K562 (cell line): ENCODE results near the gene PTPRM. TPM values are rescaled to one million over a fixed set of nuclear protein-coding genes. Genes with fewer than 3 reads are reported as not detected.

Experiments used
- ATAC-seq: fragments of 200-7000 bp; cut with Tn5 transposase; 3 replicates; pipeline ENCODE4 v1.9.1; 2020; ENCODE audit warnings: moderate library complexity
- BruUV-seq: library from RNA; stranded (reverse); fragments of 400-500 nt; replicated peaks from 2 replicates; lab custom pipeline; 2021; lab: Mats Ljungman, UMichigan
- CTCF ChIA-PET: fragments of 300-600 bp; formaldehyde crosslinking; extraction: SDS; loops from one replicate; lab custom pipeline; 2021; ENCODE audit warnings: low intra/inter-chr PET ratio; lab: Yijun Ruan, JAX
- POLR2A ChIA-PET: fragments of 300-600, 350-650 bp; sonication (Branson Sonifier 250); formaldehyde crosslinking; extraction: SDS; loops from one replicate; lab custom pipeline; 2021; ENCODE audit warnings: antibody characterized with exemption, inconsistent platforms; lab: Yijun Ruan, JAX
- DNase-seq, 4 experiments: peaks; one replicate each; pipeline versions ENCODE4 v3.0.0 to v3.0.0-alpha.2; 2011 to 2018; ENCODE audit warnings: low spot score in 3 of 4, mixed read lengths in 3 of 4; ENCODE audit errors: extremely low read depth in 1 of 4
- FAIRE-seq: peaks from 2 replicates; lab custom pipeline; 2011; peaks lifted over from hg19 to GRCh38; lab: Jason Lieb, UNC
- H2AFZ ChIP-seq: 2 replicates; pipeline ENCODE4 v1.6.0; 2011; ENCODE audit warnings: low read depth, low read length, control low read depth, inconsistent platforms
- H3K27ac ChIP-seq: fragments of 200-600 bp; 3 replicates; pipeline ENCODE4 v1.8.0; 2011; ENCODE audit warnings: low read depth, mild to moderate bottlenecking, control low read depth, inconsistent platforms, low read length, moderate library complexity, mixed read lengths; ENCODE audit errors: extremely low read depth
- H3K27me3 ChIP-seq, 2 experiments: fragments of 300-600 bp in 1 of 2; 2 replicates in 1 of 2; 3 replicates in 1 of 2; pipeline versions ENCODE4 v1.6.0 to v1.8.0; 2011; ENCODE audit warnings: inconsistent platforms in 2 of 2, low read length in 2 of 2, mild to moderate bottlenecking in 1 of 2, mixed read lengths in 1 of 2, moderate library complexity in 1 of 2; ENCODE audit not compliant: control insufficient read depth in 2 of 2, insufficient read depth in 2 of 2
- H3K36me3 ChIP-seq: fragments of 300-600 bp; 3 replicates; pipeline ENCODE4 v1.8.0; 2011; ENCODE audit warnings: mild to moderate bottlenecking, low read length, inconsistent platforms; ENCODE audit not compliant: control insufficient read depth, insufficient read depth
- H3K4me1 ChIP-seq, 2 experiments: fragments of 200-600 bp in 1 of 2; replicated peaks in 1 of 2; 2 replicates in 1 of 2; 3 replicates in 1 of 2; pipeline versions ENCODE4 v1.5.1 to v1.8.0; 2011; ENCODE audit warnings: inconsistent platforms in 2 of 2, low read length in 2 of 2, mild to moderate bottlenecking in 1 of 2, mixed read lengths in 1 of 2, moderate library complexity in 1 of 2; ENCODE audit not compliant: control insufficient read depth in 2 of 2, insufficient read depth in 2 of 2
- H3K4me2 ChIP-seq: 2 replicates; pipeline ENCODE4 v1.6.1; 2011; ENCODE audit warnings: low read length, control low read depth, inconsistent platforms, mixed read lengths; ENCODE audit not compliant: insufficient read depth
- H3K4me3 ChIP-seq: fragments of 200-600 bp; sonication (generic), shearing (Covaris generic); 2 replicates; pipeline ENCODE4 v1.5.1; 2016; ENCODE audit warnings: control low read depth, inconsistent platforms
- H3K79me2 ChIP-seq: fragments of 200-600 bp; 3 replicates; pipeline ENCODE4 v1.8.0; 2011; ENCODE audit warnings: low read length, inconsistent platforms; ENCODE audit not compliant: control insufficient read depth, insufficient read depth
- H3K9ac ChIP-seq, 2 experiments: 2 replicates each; pipeline versions ENCODE4 v1.6.0 to v1.6.1; 2011; ENCODE audit warnings: low read depth in 2 of 2, low read length in 2 of 2, control low read depth in 1 of 2, inconsistent platforms in 1 of 2, mild to moderate bottlenecking in 1 of 2, mixed read lengths in 1 of 2; ENCODE audit not compliant: insufficient read depth in 1 of 2
- H3K9me1 ChIP-seq: one replicate; pipeline ENCODE4 v1.6.0; 2011; ENCODE audit warnings: inconsistent platforms, mild to moderate bottlenecking, low read length, moderate library complexity; ENCODE audit not compliant: control insufficient read depth, insufficient read depth
- H3K9me3 ChIP-seq: replicated peaks from 2 replicates; pipeline ENCODE4 v1.5.1; 2011; ENCODE audit warnings: low read depth, low read length, inconsistent platforms; ENCODE audit not compliant: control insufficient read depth, insufficient read depth
- H4K20me1 ChIP-seq: replicated peaks from 2 replicates; pipeline ENCODE4 v1.6.1; 2011; ENCODE audit warnings: low read length, inconsistent platforms, mixed read lengths; ENCODE audit not compliant: control insufficient read depth, insufficient read depth
- CAMTA2 ChIP-seq: fragments of 250-450 bp; sonication (Bioruptor Pico); conservative IDR thresholded peaks from 2 replicates; pipeline ENCODE4 v1.5.1; 2022
- IFI16 ChIP-seq: fragments of 250-450 bp; sonication (Bioruptor Pico); IDR thresholded peaks from 2 replicates; pipeline ENCODE4 v2.1.2; 2022; ENCODE audit warnings: mild to moderate bottlenecking, inconsistent platforms
- SMARCC2 ChIP-seq: fragments of 450-650 bp; IDR thresholded peaks from 2 replicates; pipeline ENCODE4 v1.6.1; 2017; ENCODE audit warnings: antibody characterized with exemption, moderate library complexity, mild to moderate bottlenecking, low read depth
- SREBF1 ChIP-seq: fragments of 150-350 bp; IDR thresholded peaks from 2 replicates; pipeline ENCODE4 v1.6.1; 2014; ENCODE audit warnings: antibody characterized with exemption, low read depth, low read length, borderline replicate concordance
- USF2 ChIP-seq: sonication (generic); formaldehyde crosslinking; IDR thresholded peaks from 2 replicates; pipeline ENCODE4 v1.5.0; 2020; ENCODE audit warnings: missing genetic modification reagents
- ZNF140 ChIP-seq: fragments of 250-450 bp; sonication (Bioruptor Pico); IDR thresholded peaks from 2 replicates; pipeline ENCODE4 v1.8.0; 2021; ENCODE audit warnings: moderate library complexity, mild to moderate bottlenecking, inconsistent platforms
- ZNF174 ChIP-seq: fragments of 250-450 bp; sonication (Bioruptor Pico); IDR thresholded peaks from 2 replicates; pipeline ENCODE4 v1.4.0; 2020; ENCODE audit warnings: mild to moderate bottlenecking
- ZNF217 ChIP-seq: sonication (generic); formaldehyde crosslinking; IDR thresholded peaks from 2 replicates; pipeline ENCODE4 v1.8.0; 2022; ENCODE audit warnings: mild to moderate bottlenecking, missing genetic modification reagents
- ZNF384 ChIP-seq: IDR thresholded peaks from 2 replicates; pipeline ENCODE4 v1.6.1; 2012; ENCODE audit warnings: low read depth, low read length, improper control_type of control experiment
- ZNF518B ChIP-seq: fragments of 250-450 bp; sonication (Bioruptor Pico); IDR thresholded peaks from 2 replicates; pipeline ENCODE4 v1.5.0; 2021; ENCODE audit warnings: mild to moderate bottlenecking, moderate library complexity
- WGBS: fragments of 100-300 bp; shearing (Covaris generic); methylation state at CpG from one replicate; pipeline ENCODE4 v1.1.6; 2016; ENCODE audit warnings: low coverage, mixed read lengths; ENCODE audit not compliant: insufficient coverage; ENCODE audit errors: missing lambda C conversion rate; 5-methylcytosine and 5-hydroxymethylcytosine counted together
- in situ Hi-C: fragments of 300-500 bp; cut with MboI; formaldehyde crosslinking; loops from 4 replicates; pipeline ENCODE4 v1.15.0; 2018; ENCODE audit warnings: inconsistent platforms, mixed read lengths
- intact Hi-C: fragments of 100-400 bp; cut with micrococcal nuclease; formaldehyde crosslinking; loops from 2 replicates; pipeline ENCODE4 v1.14.2; 2022
- polyA plus RNA-seq, 8 experiments: library from polyadenylated mRNA; depleted of rRNA in 4 of 8; stranded (reverse) in 5 of 8; unstranded in 3 of 8; fragments of >200 nt; fragmentation: Nextera tagmentation in 2 of 8; fragmentation: Illumina TruSeq in 1 of 8; extraction: Ambion mirVana in 2 of 8; extraction: Trizol in 1 of 8; gene quantifications; 2 replicates each; pipeline versions ENCODE4 v1.2.1 to v1.2.3, GENCODE V29; 2011 to 2014; ENCODE audit warnings: inconsistent platforms in 1 of 8, missing spikeins in 1 of 8
- total RNA-seq, 7 experiments: library from RNA; depleted of rRNA in 6 of 7; stranded (reverse); fragments of >200 nt in 6 of 7; fragmentation: Illumina TruSeq in 2 of 7; extraction: Trizol in 2 of 7; gene quantifications; 2 replicates each; pipeline versions ENCODE4 v1.2.1 to v1.2.3, GENCODE V29; 2011 to 2021; ENCODE audit warnings: low replicate concordance in 1 of 7

The PTPRM gene
- total and polyA plus RNA-seq, 9 of the 15 experiments (the other 6 are each of a cell fraction or from before 2014, with no cell fraction given): 0.03 to 0.16 (median 0.08) TPM; not detected in 3

GRCh38 chr18:8356001-8356400 is 788.9 kb downstream of the PTPRM start:
- no peak for TF ChIP-seq SMARCC2
- TF ChIP-seq ZNF174 (CRISPR knock-in tag): no peak
- TF ChIP-seq SREBF1: no peak
- TF ChIP-seq ZNF140 (CRISPR knock-in tag): no peak
- no peak for TF ChIP-seq USF2 (CRISPR knock-in tag)
- TF ChIP-seq IFI16: no peak
- no peak for TF ChIP-seq CAMTA2 (CRISPR knock-in tag)
- TF ChIP-seq ZNF518B: no peak
- no peak for TF ChIP-seq ZNF384
- no peak for TF ChIP-seq ZNF217 (CRISPR knock-in tag)
- no peak for ATAC-seq
- 0% methylated on average over 3 of the region's 3 CpGs for WGBS

More at GRCh38 chr18:8356001-8356400, 788.9 kb downstream of the PTPRM start:
- ChIA-PET POLR2A (no interaction called here), CTCF (no interaction called here)
- FAIRE-seq (no peak), DNase-seq (no peak)
- in situ Hi-C loops (no loop called here), intact Hi-C loops (no loop called here)
- Histone ChIP-seq H3K79me2 (no peaks in the 10 kb centered on the region), H3K36me3 (no peaks in the 10 kb centered on the region), H3K4me3 (no peak overlapping the region), H3K27ac (no peak overlapping the region), H3K9me3 (no peaks in the 10 kb centered on the region), H2AFZ (no peak overlapping the region), H4K20me1 (no peaks in the 10 kb centered on the region), H3K4me1 (no peaks in the 10 kb centered on the region), H3K9ac (no peak overlapping the region), H3K4me2 (no peak overlapping the region), H3K9me1 (no peaks in the 10 kb centered on the region), H3K27me3 (peaks cover 16 to 24% of the 10 kb centered on the region in 2 experiments; a peak in 4 of 5 replicates)
- BruUV-seq: no TSS peak
